Iris pigment epithelial cell (primary cell): Measurements from ENCODE around the gene RAB40C.

Source experiments
- DNase-seq: peaks from one replicate; pipeline ENCODE4 v3.0.0-alpha.2; 2011; ENCODE audit warnings: low read depth

The RAB40C gene

DNA sequence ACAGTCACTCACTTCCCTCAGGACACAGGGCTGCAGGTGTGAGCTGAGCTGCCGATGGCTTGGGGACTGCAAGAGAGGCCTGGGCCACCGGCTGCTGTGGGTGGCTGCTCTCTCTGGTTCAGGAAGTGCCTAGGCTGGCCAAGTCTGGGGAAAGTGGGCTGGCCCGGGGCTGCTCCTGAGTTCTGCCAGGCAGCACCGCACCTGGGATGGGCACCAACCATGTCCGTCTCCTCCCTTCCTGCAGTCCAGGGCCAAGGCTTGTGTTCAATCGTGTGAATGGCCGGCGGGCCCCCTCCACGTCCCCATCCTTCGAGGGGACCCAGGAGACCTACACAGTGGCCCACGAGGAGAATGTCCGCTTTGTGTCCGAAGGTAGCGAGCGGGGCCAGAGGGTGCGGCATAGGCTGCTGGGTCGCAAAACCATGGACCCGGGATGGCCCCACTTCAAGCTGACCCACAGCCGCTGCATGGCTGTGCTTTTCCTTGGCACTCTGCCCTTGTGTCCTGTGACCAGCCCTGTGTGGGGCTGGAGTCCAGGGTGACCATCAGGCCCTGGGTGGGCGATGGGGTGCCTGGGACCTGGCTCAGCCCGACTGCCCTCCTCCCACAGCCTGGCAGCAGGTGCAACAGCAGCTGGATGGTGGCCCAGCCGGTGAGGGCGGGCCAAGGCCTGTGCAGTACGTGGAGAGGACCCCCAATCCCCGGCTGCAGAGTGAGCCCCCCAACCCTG lies 57.5 kb downstream of the RAB40C start:
- no peak for DNase-seq

DNA sequence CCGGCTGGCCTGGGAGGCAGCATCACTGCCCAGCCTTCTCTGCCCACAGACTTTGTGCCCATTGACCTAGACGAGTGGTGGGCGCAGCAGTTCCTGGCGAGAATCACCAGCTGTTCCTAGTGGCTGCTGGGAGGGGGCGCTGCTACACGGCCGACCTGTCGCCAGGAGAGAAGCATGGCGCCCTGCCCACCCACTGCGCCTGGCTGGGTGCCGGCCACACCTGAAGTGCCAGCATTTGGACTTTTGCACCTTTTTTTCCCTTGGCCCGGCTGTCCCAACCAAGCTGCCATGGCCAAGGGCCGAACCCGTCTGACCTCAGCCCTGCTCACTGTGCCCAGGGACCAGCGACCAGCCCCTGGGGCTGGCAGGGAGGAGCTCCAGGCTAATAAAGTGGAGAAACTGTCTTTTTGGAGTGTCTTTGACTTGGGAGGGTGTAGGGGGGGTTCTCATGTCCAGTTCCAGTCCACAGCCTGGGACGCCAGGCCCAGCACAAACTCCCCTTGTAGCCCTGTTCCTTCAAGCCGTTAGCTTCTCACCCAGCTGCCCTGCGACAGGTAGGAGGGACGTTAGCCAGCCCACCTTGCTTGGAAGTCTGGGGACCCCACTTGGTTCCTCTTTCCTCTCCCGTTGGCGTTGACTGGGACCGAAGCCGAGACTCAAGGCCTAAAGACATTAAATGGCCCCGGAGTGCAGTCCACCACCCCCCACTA lies 58.4 kb downstream of the RAB40C start:
- no peak for DNase-seq

DNA sequence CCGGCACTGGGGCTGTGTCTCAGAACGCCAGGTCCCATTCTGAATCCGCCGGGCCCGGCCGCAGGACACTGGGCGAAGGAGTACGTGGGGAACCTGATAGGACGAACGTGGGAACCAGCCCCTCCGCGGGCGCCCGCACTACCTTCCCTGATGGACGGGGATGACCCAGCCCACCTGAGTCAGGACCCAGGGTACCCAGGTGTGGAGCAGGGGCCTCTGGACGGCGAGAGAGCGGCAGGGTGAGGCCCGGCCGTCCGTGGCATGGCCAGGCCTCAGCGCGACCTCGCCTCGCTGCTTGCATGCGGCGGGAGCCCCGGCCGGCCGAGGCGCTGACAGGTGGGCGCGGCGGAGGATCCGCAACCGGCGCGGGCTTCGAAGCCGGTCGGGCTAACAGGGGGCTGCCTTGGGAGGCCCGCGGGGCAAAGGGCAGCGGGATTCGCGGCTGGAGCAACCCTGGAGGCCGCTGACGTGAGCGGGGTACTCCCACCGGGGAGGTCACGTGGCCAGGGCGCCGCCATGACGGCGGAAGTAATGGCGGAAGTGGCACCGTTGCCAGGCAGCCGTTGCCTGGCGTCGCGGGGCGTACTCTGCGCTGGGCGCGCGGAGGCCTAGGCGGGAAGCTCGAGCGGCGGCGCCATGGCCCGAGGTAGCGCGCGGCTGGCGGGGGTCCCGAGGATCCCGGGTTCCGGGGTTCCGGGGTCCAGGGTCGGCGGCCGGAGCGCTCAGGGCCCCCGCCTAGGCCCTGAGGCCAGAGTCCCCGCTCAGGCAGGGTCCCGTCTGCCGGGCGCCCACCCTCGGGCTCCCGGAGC lies 59.1 kb downstream of the RAB40C start, which contains the start of gene WDR90:
Gene WDR90 (plus strand): TSS at position 585 of the 809 bp plus-strand sequence. CDS start 52 bp downstream, at position 637.
- peak; percentile 89 for DNase-seq

DNA sequence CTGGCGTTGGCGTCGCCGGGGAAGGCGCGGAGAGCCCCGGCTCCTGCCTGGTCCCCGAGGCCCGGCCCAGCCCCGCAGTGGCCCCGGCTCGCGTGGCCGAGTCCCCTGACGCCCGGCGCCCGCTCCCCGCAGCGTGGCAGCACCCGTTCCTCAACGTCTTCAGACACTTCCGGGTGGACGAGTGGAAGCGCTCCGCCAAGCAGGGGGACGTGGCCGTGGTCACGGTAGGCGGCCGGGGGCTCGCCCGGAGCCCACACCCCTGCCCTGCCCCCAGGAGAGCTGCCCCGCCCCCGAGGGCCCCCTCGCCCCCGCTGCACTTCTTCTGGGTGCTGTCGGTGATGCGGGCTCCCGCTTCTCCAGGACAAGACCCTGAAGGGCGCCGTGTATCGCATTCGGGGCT lies 59.8 kb downstream of the RAB40C start:
- DNase-seq = no peak

DNA sequence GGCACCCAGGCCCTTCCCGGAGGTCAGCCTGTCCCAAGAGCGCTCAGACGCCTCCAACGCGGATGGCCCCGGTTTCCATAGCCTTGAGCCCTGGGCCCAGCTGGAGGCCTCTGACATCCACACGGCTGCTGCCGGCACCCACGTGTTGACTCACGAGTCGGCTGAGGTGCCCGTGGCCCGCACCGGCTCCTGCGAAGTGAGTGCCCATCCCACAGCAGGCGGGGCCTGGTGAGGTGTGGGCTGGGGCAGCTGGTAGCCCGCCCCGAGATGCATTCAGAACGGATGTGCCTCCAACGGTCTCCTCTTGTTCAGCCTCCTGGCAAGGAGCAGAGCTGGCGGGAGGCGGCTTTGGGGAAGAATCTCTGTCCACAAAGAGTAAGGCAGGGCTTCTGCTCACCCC lies 62.0 kb downstream of the RAB40C start:
- no peak for DNase-seq

DNA sequence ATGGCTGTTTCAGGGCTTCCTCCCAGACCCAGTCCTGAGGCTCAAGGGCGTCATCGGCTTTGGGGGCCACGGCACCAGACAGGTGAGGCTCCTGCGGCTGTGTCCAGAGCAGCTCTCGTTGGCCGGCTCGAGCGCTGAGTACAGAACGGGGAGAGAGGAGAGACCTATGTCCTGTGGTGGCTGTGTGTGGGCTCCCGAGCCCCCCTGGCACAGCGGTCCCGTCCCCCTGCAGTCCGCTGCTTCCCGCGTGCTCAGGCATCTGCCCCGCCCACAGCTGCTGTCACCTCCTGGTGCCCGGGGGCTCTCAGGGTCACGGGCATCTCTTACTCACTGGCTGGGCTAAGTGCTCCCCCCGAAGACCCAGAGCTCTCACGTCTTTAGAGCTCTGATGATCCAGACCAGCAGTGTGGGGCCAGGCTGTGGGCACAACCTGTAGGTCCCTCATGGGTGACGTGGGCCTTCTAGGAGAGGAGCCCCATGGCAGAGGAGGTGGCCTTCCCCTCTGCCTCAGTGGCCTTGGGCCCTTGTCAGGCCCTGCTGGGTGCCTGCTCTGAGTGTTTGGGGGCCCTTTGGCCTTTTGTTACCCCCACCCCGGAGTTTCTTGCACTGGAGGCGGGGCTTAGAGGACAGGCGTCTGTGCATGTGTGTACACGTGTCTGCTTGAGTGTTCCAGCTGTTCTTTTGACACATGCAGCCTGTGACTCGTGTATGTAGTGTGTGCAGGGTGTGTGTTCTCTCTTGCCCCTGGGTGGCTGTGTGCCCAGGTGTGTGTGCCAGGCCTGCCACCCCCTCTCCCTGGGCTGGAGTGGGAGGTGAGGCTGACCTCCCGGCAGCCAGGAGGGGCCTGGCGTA lies 62.8 kb downstream of the RAB40C start:
- no peak for DNase-seq

DNA sequence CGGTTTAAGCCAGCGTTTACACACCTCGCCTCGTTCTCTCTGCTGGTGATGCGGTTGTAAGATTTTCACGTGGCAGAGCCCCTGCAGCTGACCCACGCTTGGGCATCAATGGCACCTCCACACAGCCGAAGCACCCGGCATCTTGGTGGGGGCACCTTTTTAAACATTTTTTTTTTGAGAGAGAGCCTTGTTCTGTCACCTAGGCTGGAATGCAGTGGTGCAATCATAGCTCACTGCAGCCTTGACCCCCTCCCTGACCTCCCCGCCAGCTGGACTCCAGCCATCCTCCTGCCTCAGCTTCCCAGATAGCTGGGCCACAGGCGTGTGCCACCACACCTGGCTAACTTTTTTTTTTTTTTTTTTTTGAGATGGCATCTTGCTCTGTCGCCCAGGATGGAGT lies 64.2 kb downstream of the RAB40C start:
- no peak for DNase-seq

DNA sequence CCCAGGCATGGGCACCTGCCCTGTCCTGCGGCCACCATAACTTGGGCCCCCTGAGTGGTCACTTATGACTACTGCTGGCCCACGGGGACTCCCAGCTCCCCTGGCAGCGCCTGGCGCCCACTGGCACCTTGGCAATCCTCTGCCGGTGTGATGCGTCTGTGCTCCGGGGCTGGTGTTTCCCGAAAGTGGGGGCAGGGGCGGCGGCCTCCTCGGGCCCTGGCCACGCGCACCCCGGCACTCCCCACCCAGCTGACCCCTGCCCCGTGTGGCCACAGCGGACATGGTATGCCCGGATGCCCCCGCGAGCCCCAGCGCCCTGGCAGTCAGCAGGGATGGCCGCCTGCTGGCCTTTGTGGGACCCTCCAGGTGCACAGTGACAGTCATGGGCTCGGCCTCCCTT lies 67.6 kb downstream of the RAB40C start:
- no peak for DNase-seq

DNA sequence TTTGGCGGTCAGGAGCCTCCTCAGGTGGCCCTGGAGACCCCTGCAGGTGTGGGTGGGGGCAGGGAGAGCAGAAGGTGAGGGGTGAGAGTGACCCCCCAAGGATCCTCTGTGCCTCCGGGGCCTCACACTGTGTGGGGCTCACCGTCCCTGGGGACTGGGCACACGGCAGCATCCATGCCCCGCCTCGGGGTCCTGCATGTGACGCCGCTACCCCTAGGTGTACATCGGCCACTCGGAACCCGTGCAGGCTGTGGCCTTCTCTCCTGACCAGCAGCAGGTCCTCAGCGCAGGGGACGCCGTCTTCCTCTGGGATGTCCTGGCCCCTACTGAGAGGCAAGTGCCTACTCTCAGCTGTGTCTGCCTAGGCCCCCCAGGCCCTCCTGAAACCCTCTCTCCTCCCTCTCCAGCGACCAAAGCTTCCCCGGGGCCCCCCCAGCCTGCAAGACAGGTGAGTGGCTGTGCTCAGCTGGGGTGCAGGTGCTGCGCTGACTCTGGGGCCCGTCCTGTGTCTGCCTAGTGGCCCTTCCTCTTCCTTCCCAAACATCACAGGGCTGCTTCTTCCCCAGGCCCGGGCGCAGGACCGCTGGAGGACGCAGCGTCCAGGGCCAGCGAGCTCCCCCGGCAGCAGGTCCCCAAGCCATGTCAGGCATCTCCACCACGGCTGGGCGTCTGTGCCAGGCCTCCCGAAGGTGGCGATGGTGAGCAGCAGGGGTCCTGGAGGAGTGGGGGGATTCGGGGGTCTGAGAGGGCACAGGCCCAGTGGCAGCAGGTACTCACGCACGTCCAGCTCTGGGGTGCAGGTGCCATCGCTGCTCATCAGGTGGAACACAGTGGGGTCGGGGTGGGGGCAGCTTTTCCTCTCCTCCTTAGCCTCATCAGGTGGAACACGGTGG lies 69.1 kb downstream of the RAB40C start:
- no peak for DNase-seq

DNA sequence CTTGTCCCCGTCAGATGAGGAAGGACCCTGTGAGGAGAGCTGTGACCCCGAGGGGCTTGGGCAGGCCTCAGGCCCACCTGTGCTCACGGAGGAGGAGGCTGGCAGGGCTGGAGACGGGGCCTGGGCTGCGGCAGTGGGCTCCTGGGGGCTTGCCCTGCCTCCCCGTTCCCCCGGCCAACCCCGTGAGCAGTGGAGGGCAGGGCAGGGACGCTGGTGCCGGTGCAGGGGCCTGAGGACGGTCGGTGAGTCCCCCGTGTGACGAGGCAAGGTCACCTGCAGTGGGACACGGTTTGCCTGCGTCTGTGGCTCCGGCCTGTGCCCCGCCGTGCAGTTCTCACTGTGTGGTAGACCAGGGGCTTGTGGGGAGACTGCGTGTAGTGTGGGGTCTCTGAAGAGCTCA lies 69.8 kb downstream of the RAB40C start:
- DNase-seq = no peak

DNA sequence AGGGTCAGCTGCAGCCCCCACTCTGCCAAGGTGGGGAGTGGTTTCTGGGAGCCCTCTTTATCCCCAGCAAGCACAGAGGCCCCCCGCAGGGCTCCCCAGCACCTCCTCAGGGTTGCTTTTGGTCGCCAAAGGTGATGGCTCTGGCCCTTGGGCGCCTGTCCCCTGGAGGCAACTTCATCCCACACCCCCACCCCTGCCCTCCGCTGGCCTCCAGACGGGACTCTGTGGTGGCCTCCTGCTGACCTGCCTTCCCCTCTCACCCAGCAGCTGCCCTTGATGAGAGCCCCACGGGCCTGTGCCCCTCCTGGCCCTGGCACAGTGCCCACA lies 70.2 kb downstream of the RAB40C start:
- no peak for DNase-seq

DNA sequence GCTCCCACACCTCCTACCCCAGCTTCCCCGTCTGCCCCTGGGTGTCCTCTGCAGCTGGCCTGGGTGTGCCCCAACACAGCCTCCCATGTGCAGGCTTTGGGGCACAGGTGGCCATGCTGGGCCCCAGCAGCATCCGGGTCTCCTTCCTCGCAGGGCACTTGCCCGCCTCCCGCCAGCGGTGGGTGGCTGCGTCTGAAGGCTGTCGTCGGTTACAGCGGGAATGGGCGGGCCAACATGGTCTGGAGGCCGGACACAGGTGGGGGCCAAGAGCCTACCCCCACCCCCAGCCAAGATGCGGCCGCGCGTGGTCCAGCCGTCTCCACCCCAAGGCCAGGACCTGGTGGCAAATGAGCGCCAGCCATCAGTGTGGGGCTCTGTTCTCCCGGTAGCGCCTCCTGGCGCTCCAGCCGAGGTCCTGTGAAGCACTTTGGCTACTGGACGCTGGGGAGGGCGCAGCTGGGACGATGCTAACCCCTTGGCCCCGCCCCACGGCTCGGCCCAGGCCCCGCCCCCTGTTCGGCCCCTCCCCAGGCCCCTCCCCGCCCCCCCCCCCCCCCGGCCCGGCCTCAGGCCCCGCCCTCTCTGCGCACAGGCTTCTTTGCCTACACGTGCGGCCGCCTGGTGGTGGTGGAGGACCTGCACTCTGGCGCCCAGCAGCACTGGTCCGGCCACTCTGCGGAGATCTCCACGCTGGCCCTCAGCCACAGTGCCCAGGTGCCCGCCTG lies 70.8 kb downstream of the RAB40C start:
- DNase-seq = peak; percentile 82

DNA sequence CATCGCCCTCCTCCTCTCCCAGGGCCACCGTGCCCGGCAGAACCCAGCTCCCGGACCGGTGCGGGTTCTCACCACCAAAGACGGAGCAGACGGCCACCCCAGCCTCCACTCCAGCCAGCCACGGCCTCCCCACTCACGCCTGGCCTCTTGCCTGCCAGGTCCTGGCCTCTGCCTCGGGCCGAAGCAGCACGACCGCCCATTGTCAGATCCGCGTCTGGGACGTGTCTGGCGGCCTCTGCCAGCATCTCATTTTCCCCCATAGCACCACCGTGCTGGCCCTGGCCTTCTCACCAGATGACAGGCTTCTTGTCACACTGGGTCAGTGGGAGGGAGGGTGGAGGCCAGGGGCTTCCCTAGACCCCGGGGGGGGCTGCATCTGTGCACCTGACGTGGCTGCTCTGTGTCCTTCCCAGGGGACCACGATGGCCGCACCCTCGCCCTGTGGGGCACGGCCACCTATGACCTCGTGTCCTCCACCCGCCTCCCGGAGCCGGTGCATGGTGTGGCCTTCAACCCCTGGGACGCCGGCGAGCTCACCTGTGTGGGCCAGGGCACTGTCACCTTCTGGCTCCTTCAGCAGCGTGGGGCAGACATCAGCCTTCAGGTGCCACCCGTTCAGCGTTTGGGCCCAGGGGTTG lies 71.4 kb downstream of the RAB40C start:
- DNase-seq = no peak

DNA sequence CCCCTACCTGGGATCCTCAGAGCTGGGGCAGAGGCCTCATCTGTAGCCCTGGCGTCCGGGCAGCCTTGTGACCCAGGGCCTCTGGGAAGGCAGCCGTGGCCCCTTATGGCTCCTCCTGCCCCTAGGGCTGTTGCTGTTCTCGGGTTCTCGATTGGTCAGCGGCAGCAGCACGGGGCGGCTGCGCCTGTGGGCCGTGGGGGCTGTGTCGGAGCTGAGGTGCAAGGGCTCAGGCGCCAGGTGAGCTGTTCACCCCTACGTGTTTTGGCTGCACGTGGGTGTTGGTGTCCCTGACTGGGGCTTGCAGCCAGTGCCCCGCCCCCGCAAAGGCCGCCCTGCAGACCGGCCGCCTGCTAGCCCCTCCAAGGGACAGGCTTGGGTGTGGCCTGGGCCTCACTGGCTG lies 72.2 kb downstream of the RAB40C start:
- no peak for DNase-seq

DNA sequence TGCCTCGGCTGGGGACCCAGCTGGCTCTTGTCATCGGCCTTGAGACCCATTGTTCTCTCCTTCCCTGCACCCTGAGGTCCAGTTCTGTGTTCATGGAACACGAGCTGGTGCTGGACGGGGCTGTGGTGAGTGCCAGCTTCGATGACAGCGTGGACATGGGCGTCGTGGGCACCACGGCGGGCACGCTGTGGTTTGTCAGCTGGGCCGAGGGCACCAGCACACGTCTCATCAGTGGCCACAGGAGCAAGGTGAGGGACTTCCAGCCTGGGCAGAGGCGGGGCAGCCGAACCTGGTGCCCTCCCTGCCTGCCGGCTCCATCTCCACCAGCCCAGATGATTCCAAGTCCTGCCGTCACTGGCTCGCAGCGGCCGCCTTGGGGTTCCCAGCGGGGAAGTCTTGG lies 72.7 kb downstream of the RAB40C start:
- DNase-seq = no peak

DNA sequence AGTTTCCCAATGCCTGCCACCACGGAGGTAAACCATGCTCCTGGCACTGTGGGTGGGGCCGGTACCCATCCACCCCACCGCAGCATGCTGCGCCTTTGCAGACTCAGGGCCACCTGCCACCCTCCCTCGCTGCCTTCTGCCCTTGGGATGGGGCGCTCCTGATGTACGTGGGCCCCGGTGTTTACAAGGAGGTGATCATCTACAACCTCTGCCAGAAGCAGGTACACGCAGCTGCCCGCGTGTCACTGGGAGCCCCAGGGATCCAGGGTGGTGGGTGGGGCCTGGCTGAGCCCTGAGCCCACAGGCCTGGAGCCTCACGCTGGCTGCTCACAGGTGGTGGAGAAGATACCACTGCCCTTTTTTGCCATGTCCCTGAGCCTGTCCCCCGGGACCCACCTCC lies 76.7 kb downstream of the RAB40C start:
- DNase-seq = no peak

DNA sequence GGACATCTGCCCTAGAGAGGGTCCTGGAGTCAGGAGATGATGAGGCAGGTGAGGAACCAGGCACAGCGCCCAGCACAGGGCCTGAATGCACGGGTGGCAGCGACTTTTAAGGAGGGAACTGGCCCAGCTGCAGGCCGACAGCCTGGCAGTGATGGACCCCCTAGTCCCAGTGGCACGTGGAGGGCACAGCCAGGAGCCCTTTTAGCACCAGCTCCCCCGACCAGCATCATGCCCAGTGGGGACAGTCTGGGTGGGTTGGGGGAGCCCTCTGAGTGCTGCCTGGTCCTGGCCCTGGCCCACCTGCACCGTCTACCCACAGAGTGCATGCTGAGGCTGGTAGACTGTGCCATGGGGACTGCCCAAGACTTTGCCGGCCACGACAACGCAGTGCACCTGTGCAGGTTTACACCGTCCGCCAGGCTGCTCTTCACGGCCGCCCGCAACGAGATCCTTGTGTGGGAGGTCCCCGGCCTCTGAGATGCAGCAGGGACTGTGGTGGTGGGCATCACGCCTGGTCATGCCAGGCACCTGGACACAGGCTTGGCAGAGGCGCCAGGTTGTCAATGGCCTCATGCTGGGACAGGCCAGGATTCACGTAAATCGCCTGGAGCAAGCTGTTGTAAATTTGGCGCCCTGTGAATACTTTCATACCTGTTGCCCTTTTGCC lies 77.4 kb downstream of the RAB40C start:
- no peak for DNase-seq

DNA sequence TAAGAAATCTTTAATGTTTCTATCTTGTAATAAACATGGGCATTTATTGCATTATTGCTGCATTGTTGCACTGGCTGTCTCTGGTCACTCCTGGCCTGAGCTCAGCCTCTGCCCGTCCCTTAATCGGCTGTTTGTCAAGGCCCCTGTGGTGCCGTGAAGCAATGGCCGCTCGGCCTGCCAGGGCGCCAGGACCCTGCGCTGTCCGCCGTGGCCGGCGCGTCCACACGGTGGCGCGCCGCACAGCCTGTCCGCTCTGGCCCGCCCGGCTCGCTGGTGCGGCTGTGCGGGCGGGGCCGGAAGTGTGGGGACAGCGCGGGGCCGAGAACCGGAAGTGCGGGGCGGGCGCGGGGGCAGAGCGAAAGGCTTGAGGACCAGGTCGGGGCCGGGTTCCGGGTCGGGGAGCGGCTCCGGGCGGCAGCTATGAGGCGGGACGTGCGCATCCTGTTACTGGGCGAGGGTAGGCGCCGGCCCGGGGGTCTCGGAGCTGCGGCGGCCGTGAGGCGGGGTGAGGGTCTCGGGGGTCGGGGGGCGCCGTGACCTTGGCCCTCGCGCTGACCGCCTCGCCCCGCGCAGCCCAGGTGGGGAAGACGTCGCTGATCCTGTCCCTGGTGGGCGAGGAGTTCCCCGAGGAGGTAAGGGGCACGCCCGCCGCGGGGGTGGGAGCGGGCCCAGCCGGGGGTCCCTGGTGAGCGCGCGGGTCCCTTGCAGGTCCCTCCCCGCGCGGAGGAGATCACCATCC lies 78.1 kb downstream of the RAB40C start, which contains the start of gene RHOT2:
Gene RHOT2 (plus strand): TSS at position 353 of the 739 bp plus-strand sequence. CDS start 68 bp downstream, at position 421.
- peak; percentile 91 for DNase-seq
